ENCODE data around the gene MNX1.

GRCh38 chr7:157032128-157032527, 21.7 kb upstream of the MNX1 start:
- TF ChIP-seq CTCF (IDR thresholded peaks at IDR 0.05 in 2 of 3, conservative IDR thresholded peaks at IDR 0.05 in 1 of 3; ENCODE audit: control insufficient read depth in 2 of 3, extremely low read depth in 1 of 3, insufficient read depth in 1 of 3, low read depth in 3 of 3, low read length in 3 of 3) (no peak), TBL1XR1 (IDR thresholded peaks at IDR 0.05; ENCODE audit: low read depth, low read length) (no peak), PAX5 (IDR thresholded peaks at IDR 0.05; ENCODE audit: borderline replicate concordance, low read depth, low read length) (no peak), SMAD1 (IDR thresholded peaks at IDR 0.05; ENCODE audit: low read depth, partially characterized antibody) (no peak), ZBTB33 (IDR thresholded peaks at IDR 0.05) (no peak), ATF2 (IDR thresholded peaks at IDR 0.05; ENCODE audit: low read length) (no peak), FOXK2 (IDR thresholded peaks at IDR 0.05) (no peak), PKNOX1 (IDR thresholded peaks at IDR 0.05) (no peak)
